Muscle of leg (tissue), 11 donors: ENCODE results near the gene PMF1. TPM values are rescaled to one million over a fixed set of nuclear protein-coding genes. Genes with fewer than 3 reads are reported as not detected.
"Not testable (repeated sequence)": the region's sequence is repeated elsewhere in the genome, so short reads cannot be mapped to it uniquely, and the experiment has no call there.

Experiments used
- DNase-seq: peaks from one replicate; pipeline ENCODE4 v3.0.0; 2013
- H3K27ac ChIP-seq: one replicate; pipeline ENCODE4 v1.5.1; 2013; ENCODE audit warnings: mild to moderate bottlenecking, low read length, control low read depth
- H3K27me3 ChIP-seq: one replicate; pipeline ENCODE4 v1.6.1; 2013; ENCODE audit warnings: low read length; ENCODE audit not compliant: control insufficient read depth, insufficient read depth
- H3K36me3 ChIP-seq: one replicate; pipeline ENCODE4 v1.6.1; 2013; ENCODE audit warnings: low read length; ENCODE audit not compliant: control insufficient read depth, insufficient read depth
- H3K4me1 ChIP-seq: one replicate; pipeline ENCODE4 v1.6.1; 2013; ENCODE audit warnings: low read length; ENCODE audit not compliant: control insufficient read depth, insufficient read depth
- H3K4me3 ChIP-seq: one replicate; pipeline ENCODE4 v1.5.1; 2013; ENCODE audit warnings: low read length, control low read depth
- H3K9me3 ChIP-seq: replicated peaks from 2 replicates; pipeline ENCODE4 v1.6.1; 2013; ENCODE audit warnings: low read depth, low read length; ENCODE audit not compliant: control insufficient read depth
- WGBS: methylation state at CpG from one replicate; pipeline ENCODE4 v1.1.5; 2013; ENCODE audit warnings: missing lambda C conversion rate; ENCODE audit not compliant: insufficient coverage; 5-methylcytosine and 5-hydroxymethylcytosine counted together
- polyA plus RNA-seq, 8 donors: library from polyadenylated mRNA; unstranded; fragments of 120-200 nt; gene quantifications; one replicate each; pipeline versions ENCODE4 v1.2.1 to v1.2.3, GENCODE V29; 2013; ENCODE audit warnings: inconsistent platforms in 1 of 8, low replicate concordance in 1 of 8; ENCODE audit not compliant: insufficient read length in 8 of 8, insufficient read depth in 1 of 8
- total RNA-seq: library from RNA; stranded (reverse); fragments of 120-200 nt; gene quantifications from one replicate; pipeline ENCODE4 v1.2.4, GENCODE V29; 2013

PMF1 gene
- total and polyA plus RNA-seq, 9 donors = 42.2 to 53.0 (median 43.8) TPM

DNA sequence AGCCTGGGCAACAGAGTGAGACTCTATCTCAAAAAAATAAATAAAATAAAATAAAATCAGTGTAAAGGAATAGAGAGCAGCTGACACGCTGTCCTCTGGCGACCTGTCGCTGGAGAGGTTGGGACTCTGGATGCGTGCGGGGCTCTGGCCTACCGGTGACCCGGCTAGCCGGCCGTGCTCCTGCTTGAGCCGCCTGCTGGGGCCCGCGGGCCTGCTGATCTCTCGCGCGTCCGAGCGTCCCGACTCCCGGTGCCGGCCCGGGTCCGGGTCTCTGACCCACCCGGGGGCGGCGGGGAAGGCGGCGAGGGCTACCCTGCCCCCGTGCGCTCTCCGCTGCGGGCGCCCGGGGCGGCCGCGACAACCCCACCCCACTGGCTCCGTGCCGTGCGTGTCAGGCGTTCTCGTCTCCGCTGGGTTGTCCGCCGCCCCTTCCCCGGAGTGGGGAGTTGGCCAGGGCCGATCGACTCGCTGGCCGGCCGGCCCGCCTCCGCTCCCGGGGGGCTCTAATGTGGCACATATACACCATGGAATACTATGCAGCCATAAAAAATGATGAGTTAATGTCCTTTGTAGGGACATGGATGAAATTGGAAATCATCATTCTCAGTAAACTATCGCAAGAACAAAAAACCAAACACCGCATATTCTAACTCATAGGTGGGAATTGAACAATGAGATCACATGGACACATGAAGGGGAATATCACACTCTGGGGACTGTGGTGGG lies 3.7 kb downstream of the PMF1 start:
- H3K36me3 ChIP-seq = peaks cover 31% of the 10 kb centered on the region
- DNase-seq, H3K9me3 ChIP-seq, H3K4me3 ChIP-seq, H3K27ac ChIP-seq, H3K27me3 ChIP-seq: not testable (repeated sequence)
- peaks cover 12% of the 10 kb centered on the region for H3K4me1 ChIP-seq
- 97% methylated on average over 34 of the region's 55 CpGs for WGBS

DNA sequence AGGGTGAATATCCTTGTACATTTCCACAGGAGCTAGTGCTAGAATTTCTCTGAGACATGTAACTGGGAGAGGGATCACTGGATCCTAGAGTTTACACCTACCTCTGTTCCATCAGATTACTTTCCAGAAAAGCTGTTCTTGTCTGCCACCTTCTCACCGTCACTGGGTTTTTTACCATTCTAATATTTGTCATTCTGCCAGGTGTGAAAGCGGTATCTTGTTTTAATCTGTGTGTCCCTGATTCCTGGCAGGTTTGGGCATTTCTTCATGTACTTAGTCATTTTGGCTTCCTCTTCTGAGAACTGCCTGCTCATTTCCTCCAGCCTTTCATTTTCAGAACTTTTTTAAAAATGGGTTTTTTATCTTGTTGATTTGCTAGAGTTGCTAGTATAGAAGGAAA lies 5.1 kb downstream of the PMF1 start:
- H3K9me3 ChIP-seq = no peaks in the 10 kb centered on the region
- no peak overlapping the region for H3K4me3 ChIP-seq
- peaks cover 6% of the 10 kb centered on the region for H3K4me1 ChIP-seq
- peaks cover 40% of the 10 kb centered on the region for H3K36me3 ChIP-seq
- DNase-seq = no peak
- WGBS = no CpG with 5 or more reads among the region's 2 CpGs
- H3K27me3 ChIP-seq = no peaks in the 10 kb centered on the region
- no peak overlapping the region for H3K27ac ChIP-seq

DNA sequence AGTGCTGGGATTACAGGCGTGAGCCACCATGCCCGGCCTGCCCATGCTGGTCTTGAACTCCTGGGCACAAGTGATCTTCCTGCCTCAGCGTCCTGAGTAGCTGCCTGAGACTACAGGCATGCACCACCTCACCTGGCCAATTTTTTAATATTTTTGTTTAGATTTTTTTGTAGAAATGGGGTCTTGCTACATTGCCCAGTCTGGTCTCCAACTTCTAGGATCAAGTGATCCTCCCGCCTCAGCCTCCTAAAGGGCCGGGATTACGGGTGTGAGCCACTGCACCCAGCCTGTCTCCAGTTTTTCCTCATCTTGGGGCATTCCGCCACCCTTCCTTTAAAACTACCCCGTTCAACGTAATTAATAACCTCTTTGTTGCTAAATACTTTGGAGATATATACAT lies 7.4 kb downstream of the PMF1 start:
- peaks cover 40% of the 10 kb centered on the region for H3K36me3 ChIP-seq
- WGBS = 100% methylated on average over 2 of the region's 9 CpGs

DNA sequence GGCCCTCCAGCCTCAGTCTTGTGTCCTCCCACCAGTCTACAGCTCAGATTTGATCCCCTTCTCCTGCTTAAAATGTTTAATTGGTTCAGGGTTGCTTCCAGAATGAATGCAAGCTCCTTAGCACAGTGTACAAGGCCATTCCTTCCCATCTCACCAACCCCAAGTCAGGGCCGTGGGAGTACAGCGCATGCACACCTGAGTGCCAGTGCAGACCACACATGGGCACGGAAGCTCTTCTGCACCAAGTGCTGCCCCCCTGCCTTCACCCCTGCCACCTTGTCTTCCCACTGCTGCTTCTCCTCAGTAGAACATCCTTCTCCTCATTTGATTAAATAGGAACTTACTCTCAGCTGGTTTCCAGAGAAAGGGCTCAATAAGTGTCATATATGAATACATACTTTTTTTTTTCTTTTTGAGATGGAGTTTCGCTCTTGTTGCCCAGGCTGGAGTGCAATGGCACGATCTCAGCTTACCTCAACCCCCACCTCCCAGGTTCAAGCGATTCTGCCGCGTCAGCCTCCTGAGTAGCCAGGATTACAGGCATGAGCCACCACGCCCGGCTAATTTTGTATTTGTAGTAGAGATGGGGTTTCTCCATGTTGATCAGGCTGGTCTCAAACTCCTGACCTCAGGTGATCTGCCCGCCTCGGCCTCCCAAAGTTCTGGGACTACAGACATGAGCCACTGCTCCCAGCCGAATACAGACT lies 9.3 kb downstream of the PMF1 start:
- no peak overlapping the region for H3K4me3 ChIP-seq
- H3K27ac ChIP-seq = no peak overlapping the region
- no peaks in the 10 kb centered on the region for H3K9me3 ChIP-seq
- no peak for DNase-seq
- peaks cover 47% of the 10 kb centered on the region for H3K36me3 ChIP-seq
- H3K27me3 ChIP-seq = no peaks in the 10 kb centered on the region
- H3K4me1 ChIP-seq = no peaks in the 10 kb centered on the region
- WGBS = 98% methylated on average over 5 of the region's 13 CpGs

More for the DNA sequence above, 7.4 kb downstream of the PMF1 start:
- H3K27ac ChIP-seq = no peak overlapping the region
- H3K9me3 ChIP-seq = no peaks in the 10 kb centered on the region
- no peak for DNase-seq
- H3K4me3 ChIP-seq = no peak overlapping the region
- H3K27me3 ChIP-seq = no peaks in the 10 kb centered on the region
- no peaks in the 10 kb centered on the region for H3K4me1 ChIP-seq

DNA sequence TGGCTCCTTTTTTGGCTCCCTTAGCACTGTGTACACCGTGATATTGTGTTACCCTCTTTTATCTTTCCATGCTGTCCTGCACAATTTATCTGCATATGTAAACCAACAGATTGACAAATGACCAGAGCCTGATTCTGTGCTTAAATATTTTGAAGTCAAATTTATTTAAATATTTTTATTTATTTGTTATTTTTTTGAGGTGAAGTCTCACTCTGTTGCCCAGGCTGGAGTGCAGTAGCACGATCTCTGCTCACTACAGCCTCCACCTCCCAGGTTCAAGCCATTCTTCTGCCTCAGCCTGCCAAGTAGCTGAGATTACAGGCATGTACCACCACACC lies 12.8 kb downstream of the PMF1 start:
- Histone ChIP-seq H3K4me1 (peaks cover 7% of the 10 kb centered on the region), H3K27ac (no peak overlapping the region), H3K9me3 (no peaks in the 10 kb centered on the region), H3K36me3 (peaks cover 64% of the 10 kb centered on the region), H3K4me3 (no peak overlapping the region), H3K27me3 (no peaks in the 10 kb centered on the region)
- WGBS = no CpG with 5 or more reads among the region's 2 CpGs
- no peak for DNase-seq

DNA sequence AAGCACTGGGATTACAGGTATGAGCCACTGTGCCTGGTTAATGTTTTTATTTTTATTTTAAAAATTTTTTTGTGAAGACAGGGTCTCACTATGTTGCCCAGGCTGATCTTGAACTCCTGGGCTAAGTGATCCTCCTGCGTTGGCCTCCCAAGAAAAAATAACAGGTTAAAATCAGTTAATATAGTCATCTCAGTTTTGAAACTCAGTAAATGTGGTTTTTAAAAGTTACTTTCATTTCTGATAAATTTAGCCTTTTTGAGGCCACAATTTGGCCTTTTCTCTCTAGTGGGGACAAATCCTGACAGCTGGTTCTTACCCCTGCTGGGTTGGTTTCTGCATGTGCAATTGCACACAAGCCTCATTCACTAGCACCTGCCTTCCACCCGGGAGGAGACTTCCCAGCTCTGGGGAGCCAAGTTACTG lies 13.3 kb downstream of the PMF1 start:
- Histone ChIP-seq H3K4me3 (no peak overlapping the region), H3K27ac (no peak overlapping the region)
- WGBS = no CpG with 5 or more reads among the region's 2 CpGs

DNA sequence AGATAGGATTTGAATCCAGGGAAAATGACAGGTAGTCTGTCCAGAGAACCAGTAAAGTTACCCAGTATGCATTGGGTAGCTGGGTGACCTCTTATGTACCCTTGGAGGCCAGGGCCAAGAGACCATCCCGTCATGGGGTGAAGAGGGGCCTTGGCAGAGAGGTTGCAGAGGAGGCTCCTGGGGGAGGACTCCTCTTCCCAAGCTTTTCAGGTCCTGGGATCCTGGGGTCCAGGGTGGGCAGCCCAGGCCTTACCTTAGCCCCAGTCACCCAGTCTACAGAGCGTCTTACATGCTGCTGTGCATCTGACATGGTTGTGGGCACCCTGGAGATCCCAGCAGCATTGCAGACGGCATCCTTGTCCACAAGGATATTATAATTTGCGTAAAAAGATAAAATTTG lies 14.0 kb downstream of the PMF1 start:
- no peak overlapping the region for H3K27ac ChIP-seq
- 100% methylated on average over 2 of the region's 4 CpGs for WGBS
- H3K4me3 ChIP-seq = no peak overlapping the region
- peaks cover 55% of the 10 kb centered on the region for H3K36me3 ChIP-seq
- no peak for DNase-seq
- H3K4me1 ChIP-seq = peaks cover 7% of the 10 kb centered on the region
- H3K9me3 ChIP-seq = no peaks in the 10 kb centered on the region
- H3K27me3 ChIP-seq = no peaks in the 10 kb centered on the region

More for the DNA sequence above, 13.3 kb downstream of the PMF1 start:
- no peaks in the 10 kb centered on the region for H3K9me3 ChIP-seq
- H3K27me3 ChIP-seq = no peaks in the 10 kb centered on the region
- peaks cover 60% of the 10 kb centered on the region for H3K36me3 ChIP-seq
- no peak for DNase-seq
- H3K4me1 ChIP-seq = peaks cover 7% of the 10 kb centered on the region

DNA sequence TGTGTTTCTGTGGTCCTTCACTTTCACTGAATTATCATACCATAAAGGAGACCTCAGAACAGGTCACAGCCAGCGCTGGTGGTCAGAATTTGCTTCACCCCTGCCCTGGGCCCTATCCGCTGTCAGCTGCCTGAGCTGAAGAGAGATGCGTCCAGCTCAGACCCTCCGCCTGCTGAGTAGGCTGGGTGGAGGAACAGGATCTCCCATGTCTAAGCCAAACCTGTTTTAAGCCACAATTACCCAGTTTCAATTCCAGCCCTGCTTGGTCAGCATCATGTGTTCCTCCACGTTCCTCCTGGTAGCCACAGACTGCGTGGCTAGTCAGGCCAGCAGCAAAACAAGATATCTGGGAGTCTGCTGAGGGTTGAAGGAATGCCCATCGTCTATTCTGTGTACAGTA lies 15.7 kb downstream of the PMF1 start:
- Histone ChIP-seq H3K27ac (no peak overlapping the region), H3K9me3 (no peaks in the 10 kb centered on the region), H3K36me3 (peaks cover 50% of the 10 kb centered on the region), H3K27me3 (no peaks in the 10 kb centered on the region), H3K4me3 (no peak overlapping the region), H3K4me1 (peaks cover 7% of the 10 kb centered on the region)
- 79% methylated on average over 3 of the region's 7 CpGs for WGBS
- DNase-seq = peak; percentile 54

DNA sequence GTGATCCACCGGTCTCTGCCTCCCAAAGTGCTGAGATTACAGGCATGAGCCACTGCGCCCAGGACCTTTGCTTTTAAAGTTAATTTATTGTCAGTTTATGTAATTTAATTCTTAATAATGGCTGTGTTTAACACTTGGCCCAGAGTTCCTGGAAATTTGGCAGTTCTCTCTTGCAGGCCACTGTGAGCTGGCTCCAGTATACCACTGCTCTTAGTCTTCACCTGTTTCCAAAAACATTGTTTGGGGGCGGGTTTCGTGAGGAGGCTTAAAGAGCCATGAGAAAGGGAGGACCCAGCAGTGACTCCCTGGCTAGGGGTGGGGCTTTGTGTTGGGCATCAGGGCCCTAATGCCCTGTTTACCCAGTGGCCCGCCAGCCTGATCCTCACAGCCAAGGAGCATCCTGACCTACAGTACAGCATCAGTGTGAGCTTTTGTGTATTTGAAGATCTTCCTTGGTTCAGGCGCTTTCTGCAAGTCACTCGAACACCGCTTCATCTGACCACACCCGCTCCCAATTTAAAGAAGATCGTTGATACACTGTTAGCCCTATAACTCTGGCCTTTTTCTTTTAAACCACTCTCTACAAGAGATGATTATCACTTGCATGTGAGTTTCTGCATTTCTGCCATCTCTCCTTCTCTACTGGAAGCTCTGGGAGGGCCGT lies 17.1 kb downstream of the PMF1 start:
- Histone ChIP-seq H3K4me1 (peaks cover 7% of the 10 kb centered on the region), H3K27ac (peak overlapping the region; percentile 64), H3K9me3 (no peaks in the 10 kb centered on the region), H3K36me3 (peaks cover 57% of the 10 kb centered on the region), H3K4me3 (no peak overlapping the region), H3K27me3 (no peaks in the 10 kb centered on the region)
- WGBS = 52% methylated on average over 9 of the region's 11 CpGs
- DNase-seq = peak; percentile 62

DNA sequence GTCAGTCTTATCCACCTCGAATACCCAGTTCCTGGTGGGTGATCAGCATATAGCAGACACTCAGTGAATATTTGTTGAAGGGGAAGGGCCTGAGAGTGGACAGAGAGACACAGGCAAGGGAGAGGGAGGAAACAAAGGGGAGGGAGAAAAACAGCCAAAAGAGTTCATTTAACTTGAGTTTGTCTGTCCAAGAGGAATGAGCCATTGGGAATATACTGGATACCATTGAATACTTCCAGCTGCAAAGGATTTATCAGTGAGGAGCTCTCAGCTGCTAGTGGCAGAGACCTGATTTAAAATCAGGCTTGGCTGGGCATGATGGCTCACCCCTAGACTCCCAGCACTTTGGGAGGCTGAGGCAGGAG lies 17.6 kb downstream of the PMF1 start:
- DNase-seq = peak; percentile 92
- H3K4me3 ChIP-seq = no peak overlapping the region

More for the DNA sequence above, 17.6 kb downstream of the PMF1 start:
- Histone ChIP-seq H3K4me1 (peaks cover 7% of the 10 kb centered on the region), H3K36me3 (peaks cover 56% of the 10 kb centered on the region), H3K9me3 (no peaks in the 10 kb centered on the region), H3K27ac (peak overlapping the region; percentile 64), H3K27me3 (no peaks in the 10 kb centered on the region)
- 17% methylated on average over 1 of the region's 1 CpG for WGBS
